ENCODE data around the gene PLAC9. TPM values are rescaled to one million over a fixed set of nuclear protein-coding genes. Genes with fewer than 3 reads are reported as not detected.

PLAC9 gene
- total and polyA plus RNA-seq, 2 donors from 2014 or later, result 31.4 to 49.9 TPM

DNA sequence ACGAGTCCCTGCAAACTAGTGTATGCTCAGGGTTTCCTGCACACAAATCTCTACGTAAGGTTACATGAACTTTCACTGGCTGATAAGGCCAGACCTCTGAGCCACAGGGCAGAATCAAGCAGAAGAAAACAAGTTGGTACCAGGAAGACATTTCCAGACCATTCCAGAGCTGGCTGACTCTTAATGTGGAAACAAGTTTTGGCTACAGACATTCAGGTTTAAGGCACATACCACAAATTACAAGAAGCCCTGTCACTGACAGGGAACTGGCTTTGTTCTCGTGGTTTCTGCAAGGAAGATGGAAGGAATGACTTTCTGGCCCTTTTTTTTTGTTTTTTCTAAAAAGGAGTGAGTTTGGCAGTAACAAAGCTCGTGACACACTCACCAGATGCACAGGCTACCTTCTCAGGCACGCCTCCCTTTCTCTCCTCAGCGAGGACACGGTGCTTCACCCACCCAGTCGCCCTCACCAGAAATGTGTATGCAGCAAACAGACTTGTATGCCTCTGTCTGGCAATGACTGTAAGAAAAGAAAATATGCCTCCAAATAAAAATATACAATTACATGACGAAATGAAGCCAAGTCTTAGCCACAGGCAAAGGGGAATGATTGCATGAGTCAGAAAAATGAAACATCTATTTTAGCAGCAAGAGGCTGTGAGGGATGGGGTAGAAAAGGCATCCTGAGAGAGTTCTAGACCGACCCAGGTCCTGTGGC lies 22.6 kb downstream of the PLAC9 start:
- Histone ChIP-seq H3K27me3 (ENCODE audit: control insufficient read depth, insufficient read depth, low read length) (no peaks in the 10 kb centered on the region), H3K9me3 (ENCODE audit: control insufficient read depth in 2 of 3, insufficient read depth in 1 of 3, low read length in 3 of 3) (no peaks in the 10 kb centered on the region), H3K4me1 (ENCODE audit: control insufficient read depth in 2 of 3, insufficient read depth in 2 of 3, low read depth in 1 of 3, low read length in 3 of 3) (peaks cover 0 to 23% (median 13%) of the 10 kb centered on the region in 3 donors), H3K9ac (ENCODE audit: low read length in 3 of 3) (no peak overlapping the region), H3K27ac (ENCODE audit: low read depth in 2 of 2, low read length in 2 of 2) (peak overlapping the region; percentile 52 to 80), H3K4me3 (ENCODE audit: low read length in 3 of 3) (no peak overlapping the region), H3K36me3 (ENCODE audit: control insufficient read depth in 2 of 3, insufficient read depth in 3 of 3, low read length in 3 of 3) (peaks cover 0 to 61% (median 31%) of the 10 kb centered on the region in 3 donors)
- intact Hi-C loops (cut with DNase I), result loop anchor here (10.0 kb wide), 1 partner anchor 50 kb away; the partner anchor contains the start of gene ANXA11
- DNase-seq, result peak in 1 of 5 donors; percentile 33
- FAIRE-seq, result no peak
- TF ChIP-seq, protein P1, sequence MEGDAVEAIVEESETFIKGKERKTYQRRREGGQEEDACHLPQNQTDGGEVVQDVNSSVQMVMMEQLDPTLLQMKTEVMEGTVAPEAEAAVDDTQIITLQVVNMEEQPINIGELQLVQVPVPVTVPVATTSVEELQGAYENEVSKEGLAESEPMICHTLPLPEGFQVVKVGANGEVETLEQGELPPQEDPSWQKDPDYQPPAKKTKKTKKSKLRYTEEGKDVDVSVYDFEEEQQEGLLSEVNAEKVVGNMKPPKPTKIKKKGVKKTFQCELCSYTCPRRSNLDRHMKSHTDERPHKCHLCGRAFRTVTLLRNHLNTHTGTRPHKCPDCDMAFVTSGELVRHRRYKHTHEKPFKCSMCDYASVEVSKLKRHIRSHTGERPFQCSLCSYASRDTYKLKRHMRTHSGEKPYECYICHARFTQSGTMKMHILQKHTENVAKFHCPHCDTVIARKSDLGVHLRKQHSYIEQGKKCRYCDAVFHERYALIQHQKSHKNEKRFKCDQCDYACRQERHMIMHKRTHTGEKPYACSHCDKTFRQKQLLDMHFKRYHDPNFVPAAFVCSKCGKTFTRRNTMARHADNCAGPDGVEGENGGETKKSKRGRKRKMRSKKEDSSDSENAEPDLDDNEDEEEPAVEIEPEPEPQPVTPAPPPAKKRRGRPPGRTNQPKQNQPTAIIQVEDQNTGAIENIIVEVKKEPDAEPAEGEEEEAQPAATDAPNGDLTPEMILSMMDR (IDR thresholded peaks at IDR 0.05; ENCODE audit: borderline replicate concordance, extremely low read depth, insufficient read depth), result no peak

DNA sequence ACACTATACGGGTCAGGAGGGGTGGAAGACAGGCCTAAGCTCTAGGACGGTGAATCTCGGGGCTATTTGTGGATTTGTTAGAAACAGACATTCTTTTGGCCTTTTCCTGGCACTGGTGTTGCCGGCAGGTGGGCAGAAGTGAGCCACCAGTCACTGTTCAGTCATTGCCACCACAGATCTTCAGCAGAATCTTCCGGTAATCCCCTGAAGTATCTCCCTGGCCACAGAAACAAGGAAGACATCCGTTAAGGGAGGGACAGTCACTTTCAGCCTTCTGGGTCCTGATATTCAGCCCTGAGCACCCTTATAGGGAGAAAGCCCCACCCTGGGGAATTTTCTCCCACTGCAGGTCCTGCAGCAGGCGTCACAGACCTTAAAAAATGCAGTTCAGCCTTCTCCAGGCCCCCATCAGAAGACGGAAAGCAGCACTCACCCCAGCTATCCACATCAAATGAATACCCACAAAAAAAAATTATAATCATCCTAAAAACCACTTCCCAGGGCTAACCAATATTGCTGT lies 23.2 kb downstream of the PLAC9 start:
- TF ChIP-seq, protein P1 (IDR thresholded peaks at IDR 0.05; ENCODE audit: borderline replicate concordance, extremely low read depth, insufficient read depth), result no peak
- peaks cover 0 to 62% (median 31%) of the 10 kb centered on the region in 3 donors for H3K36me3 ChIP-seq (ENCODE audit: control insufficient read depth in 2 of 3, insufficient read depth in 3 of 3, low read length in 3 of 3)
- H3K27me3 ChIP-seq (ENCODE audit: control insufficient read depth, insufficient read depth, low read length), result no peaks in the 10 kb centered on the region
- no peak overlapping the region for H3K9ac ChIP-seq (ENCODE audit: low read length in 3 of 3)
- H3K4me3 ChIP-seq (ENCODE audit: low read length in 3 of 3), result no peak overlapping the region
- H3K27ac ChIP-seq (ENCODE audit: low read depth in 2 of 2, low read length in 2 of 2), result peak overlapping the region; percentile 52 to 80
- intact Hi-C loops (cut with DNase I), result loop anchor here (10.0 kb wide), 1 partner anchor 49 kb away; the partner anchor contains the start of gene ANXA11
- H3K4me1 ChIP-seq (ENCODE audit: control insufficient read depth in 2 of 3, insufficient read depth in 2 of 3, low read depth in 1 of 3, low read length in 3 of 3), result peaks cover 0 to 23% (median 13%) of the 10 kb centered on the region in 3 donors
- FAIRE-seq (no peak), DNase-seq (peak in 1 of 5 donors; percentile 21)
- no peaks in the 10 kb centered on the region for H3K9me3 ChIP-seq (ENCODE audit: control insufficient read depth in 2 of 3, insufficient read depth in 1 of 3, low read length in 3 of 3)

DNA sequence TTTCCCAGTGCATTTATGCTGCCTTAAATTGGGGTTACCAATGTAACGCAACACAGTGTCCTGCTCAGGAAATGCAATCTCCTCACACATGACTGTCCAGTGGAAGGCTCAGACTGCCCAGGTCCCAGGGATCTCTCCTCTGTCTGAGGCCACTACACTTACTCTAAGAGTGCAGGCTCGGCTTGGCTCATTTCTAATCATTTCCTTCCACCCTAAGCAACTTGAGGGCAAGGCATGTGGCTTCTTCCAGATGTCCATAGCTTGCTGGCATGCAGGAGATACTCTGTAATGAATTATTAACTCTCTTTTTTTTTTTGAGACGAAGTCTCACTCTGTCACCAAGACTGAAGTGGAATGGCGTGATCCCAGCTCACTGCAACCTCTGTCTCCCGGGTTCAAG lies 23.7 kb downstream of the PLAC9 start:
- DNase-seq, result peak in 1 of 5 donors; percentile 6
- Histone ChIP-seq H3K36me3 (ENCODE audit: control insufficient read depth in 2 of 3, insufficient read depth in 3 of 3, low read length in 3 of 3) (peaks cover 0 to 62% (median 31%) of the 10 kb centered on the region in 3 donors), H3K27me3 (ENCODE audit: control insufficient read depth, insufficient read depth, low read length) (no peaks in the 10 kb centered on the region), H3K9me3 (ENCODE audit: control insufficient read depth in 2 of 3, insufficient read depth in 1 of 3, low read length in 3 of 3) (no peaks in the 10 kb centered on the region), H3K4me1 (ENCODE audit: control insufficient read depth in 2 of 3, insufficient read depth in 2 of 3, low read depth in 1 of 3, low read length in 3 of 3) (peaks cover 0 to 23% (median 13%) of the 10 kb centered on the region in 3 donors), H3K27ac (ENCODE audit: low read depth in 2 of 2, low read length in 2 of 2) (peak overlapping the region in 1 of 2 donors; percentile 80), H3K4me3 (ENCODE audit: low read length in 3 of 3) (no peak overlapping the region), H3K9ac (ENCODE audit: low read length in 3 of 3) (no peak overlapping the region)
- FAIRE-seq, result no peak
- intact Hi-C loops (cut with DNase I), result loop anchor here (10.0 kb wide), 1 partner anchor 49 kb away; the partner anchor contains the start of gene ANXA11
- TF ChIP-seq, protein P1 (IDR thresholded peaks at IDR 0.05; ENCODE audit: borderline replicate concordance, extremely low read depth, insufficient read depth), result no peak
